DOHH2 (cell line): ENCODE measurements around the gene NT5C1A.

Experiments used
- H3F3A ChIP-seq: fragments of 200-600 bp; sonication (generic), shearing (Covaris generic); 2 replicates; pipeline ENCODE4 v1.6.0; 2016; ENCODE audit warnings: antibody characterized with exemption, mild to moderate bottlenecking; ENCODE audit not compliant: control insufficient read depth, insufficient read depth
- H3K27ac ChIP-seq: fragments of 200-600 bp; sonication (generic); 2 replicates; pipeline ENCODE4 v1.5.1; 2014; ENCODE audit warnings: low read depth, mild to moderate bottlenecking, low read length, moderate library complexity
- H3K27me3 ChIP-seq: fragments of 200-600 bp; sonication (generic); 2 replicates; pipeline ENCODE4 v1.6.1; 2014; ENCODE audit warnings: mild to moderate bottlenecking, low read length, mixed read lengths; ENCODE audit not compliant: control insufficient read depth
- H3K36me3 ChIP-seq: fragments of 200-600 bp; sonication (generic); 2 replicates; pipeline ENCODE4 v1.6.1; 2014; ENCODE audit warnings: mild to moderate bottlenecking, low read length, moderate library complexity, mixed read lengths; ENCODE audit not compliant: control insufficient read depth
- H3K4me1 ChIP-seq: fragments of 200-600 bp; sonication (generic); 2 replicates; pipeline ENCODE4 v1.6.1; 2014; ENCODE audit warnings: mild to moderate bottlenecking, low read length, mixed read lengths; ENCODE audit not compliant: control insufficient read depth
- H3K4me2 ChIP-seq: fragments of 200-600 bp; sonication (generic); 2 replicates; pipeline ENCODE4 v1.6.0; 2014; ENCODE audit warnings: mild to moderate bottlenecking, low read length, moderate library complexity
- H3K4me3 ChIP-seq: fragments of 200-600 bp; sonication (generic); 2 replicates; pipeline ENCODE4 v1.5.1; 2014; ENCODE audit warnings: mild to moderate bottlenecking, low read length, mixed read lengths
- H3K79me2 ChIP-seq: fragments of 200-600 bp; sonication (generic); 2 replicates; pipeline ENCODE4 v1.6.1; 2014; ENCODE audit warnings: mild to moderate bottlenecking, low read length, mixed read lengths; ENCODE audit not compliant: control insufficient read depth
- H3K9me2 ChIP-seq: fragments of 200-600 bp; sonication (generic); replicated peaks from 2 replicates; pipeline ENCODE4 v1.6.1; 2014; ENCODE audit warnings: mild to moderate bottlenecking, low read length, mixed read lengths; ENCODE audit not compliant: control insufficient read depth
- H3K9me3 ChIP-seq: fragments of 200-600 bp; sonication (generic); 2 replicates; pipeline ENCODE4 v1.6.1; 2014; ENCODE audit warnings: antibody characterized with exemption, low read length, mixed read lengths; ENCODE audit not compliant: control insufficient read depth, insufficient read depth
- H4K20me1 ChIP-seq: fragments of 200-600 bp; sonication (generic); 2 replicates; pipeline ENCODE4 v1.6.0; 2014; ENCODE audit warnings: low read depth, mild to moderate bottlenecking, antibody characterized with exemption, low read length, moderate library complexity; ENCODE audit not compliant: control insufficient read depth, insufficient read depth
- EZH2phosphoT487 ChIP-seq: fragments of 200-600 bp; sonication (generic); IDR thresholded peaks from 2 replicates; pipeline ENCODE4 v1.6.1; 2017; ENCODE audit warnings: borderline replicate concordance, mild to moderate bottlenecking, antibody characterized with exemption, low read length, moderate library complexity, mixed read lengths
- TF ChIP-seq, protein P1 (sequence below): fragments of 200-600 bp; sonication (generic); IDR thresholded peaks from one replicate; pipeline ENCODE4 v1.5.1; 2014; ENCODE audit warnings: antibody characterized with exemption, mild to moderate bottlenecking, low read depth, low read length; ENCODE audit not compliant: poor library complexity, severe bottlenecking

Gene NT5C1A

DNA sequence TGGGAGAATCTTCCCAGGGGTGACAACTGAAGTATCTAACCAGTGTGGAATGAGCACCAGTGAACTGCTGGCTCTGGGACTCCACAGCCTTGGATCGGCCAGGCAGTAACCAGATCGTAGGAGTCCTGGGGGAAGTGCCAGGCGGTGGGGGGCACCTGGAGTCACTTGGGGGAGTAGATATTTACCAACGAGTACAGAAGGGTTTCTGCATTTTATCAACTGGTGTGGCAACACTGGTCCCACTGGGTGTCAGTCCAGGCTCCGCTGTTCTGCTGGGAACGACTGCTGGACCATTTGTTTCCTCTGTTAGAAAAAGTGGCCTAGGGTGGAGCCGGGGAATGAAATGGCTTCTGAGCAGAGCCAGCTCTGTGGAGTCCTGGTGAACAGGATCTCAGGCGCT, 46.9 kb downstream of the NT5C1A start:
- no peaks in the 10 kb centered on the region for H3K9me2 ChIP-seq
- no peak overlapping the region for H3K4me3 ChIP-seq
- no peak overlapping the region for H3K4me2 ChIP-seq
- no peaks in the 10 kb centered on the region for H3K79me2 ChIP-seq
- no peak overlapping the region for H3K27ac ChIP-seq
- H3K36me3 ChIP-seq, result no peaks in the 10 kb centered on the region
- H3K9me3 ChIP-seq, result no peaks in the 10 kb centered on the region
- H3F3A ChIP-seq, result no peaks in the 10 kb centered on the region
- H3K27me3 ChIP-seq, result peaks cover 6% of the 10 kb centered on the region
- H3K4me1 ChIP-seq, result no peaks in the 10 kb centered on the region
- no peak for TF ChIP-seq EZH2phosphoT487
- TF ChIP-seq, protein P1, sequence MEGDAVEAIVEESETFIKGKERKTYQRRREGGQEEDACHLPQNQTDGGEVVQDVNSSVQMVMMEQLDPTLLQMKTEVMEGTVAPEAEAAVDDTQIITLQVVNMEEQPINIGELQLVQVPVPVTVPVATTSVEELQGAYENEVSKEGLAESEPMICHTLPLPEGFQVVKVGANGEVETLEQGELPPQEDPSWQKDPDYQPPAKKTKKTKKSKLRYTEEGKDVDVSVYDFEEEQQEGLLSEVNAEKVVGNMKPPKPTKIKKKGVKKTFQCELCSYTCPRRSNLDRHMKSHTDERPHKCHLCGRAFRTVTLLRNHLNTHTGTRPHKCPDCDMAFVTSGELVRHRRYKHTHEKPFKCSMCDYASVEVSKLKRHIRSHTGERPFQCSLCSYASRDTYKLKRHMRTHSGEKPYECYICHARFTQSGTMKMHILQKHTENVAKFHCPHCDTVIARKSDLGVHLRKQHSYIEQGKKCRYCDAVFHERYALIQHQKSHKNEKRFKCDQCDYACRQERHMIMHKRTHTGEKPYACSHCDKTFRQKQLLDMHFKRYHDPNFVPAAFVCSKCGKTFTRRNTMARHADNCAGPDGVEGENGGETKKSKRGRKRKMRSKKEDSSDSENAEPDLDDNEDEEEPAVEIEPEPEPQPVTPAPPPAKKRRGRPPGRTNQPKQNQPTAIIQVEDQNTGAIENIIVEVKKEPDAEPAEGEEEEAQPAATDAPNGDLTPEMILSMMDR, result no peak
- H4K20me1 ChIP-seq, result no peaks in the 10 kb centered on the region

DNA sequence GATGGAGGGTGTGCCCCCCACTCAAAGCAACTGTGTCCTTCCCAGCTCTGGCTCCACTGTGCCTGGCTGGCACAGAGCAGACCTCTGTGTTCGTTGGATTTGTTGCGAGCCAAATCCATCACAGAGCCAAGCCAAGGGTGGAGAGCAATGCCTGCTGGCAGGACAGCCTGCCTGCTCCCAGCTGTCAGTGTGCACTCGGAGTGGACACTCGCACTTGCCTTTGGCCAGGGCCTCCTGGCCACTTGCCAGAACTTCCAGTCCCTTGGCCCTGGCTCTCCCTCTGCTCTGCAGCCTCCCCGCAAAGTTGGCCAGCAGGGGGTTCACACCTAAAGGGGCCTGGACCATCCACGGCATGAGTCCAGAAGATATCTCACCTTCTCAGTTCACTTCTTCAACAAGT, 48.9 kb downstream of the NT5C1A start:
- no peak overlapping the region for H3K4me3 ChIP-seq
- no peak overlapping the region for H3K27ac ChIP-seq
- H3K9me3 ChIP-seq, result no peaks in the 10 kb centered on the region
- no peaks in the 10 kb centered on the region for H4K20me1 ChIP-seq
- no peaks in the 10 kb centered on the region for H3F3A ChIP-seq
- no peaks in the 10 kb centered on the region for H3K36me3 ChIP-seq
- peaks cover 6% of the 10 kb centered on the region; the same call in 1 of the 2 replicates for H3K27me3 ChIP-seq
- no peak overlapping the region for H3K4me2 ChIP-seq
- H3K79me2 ChIP-seq, result no peaks in the 10 kb centered on the region
- no peaks in the 10 kb centered on the region for H3K4me1 ChIP-seq
- no peak for TF ChIP-seq EZH2phosphoT487
- TF ChIP-seq, protein P1, result no peak
- H3K9me2 ChIP-seq, result no peaks in the 10 kb centered on the region

DNA sequence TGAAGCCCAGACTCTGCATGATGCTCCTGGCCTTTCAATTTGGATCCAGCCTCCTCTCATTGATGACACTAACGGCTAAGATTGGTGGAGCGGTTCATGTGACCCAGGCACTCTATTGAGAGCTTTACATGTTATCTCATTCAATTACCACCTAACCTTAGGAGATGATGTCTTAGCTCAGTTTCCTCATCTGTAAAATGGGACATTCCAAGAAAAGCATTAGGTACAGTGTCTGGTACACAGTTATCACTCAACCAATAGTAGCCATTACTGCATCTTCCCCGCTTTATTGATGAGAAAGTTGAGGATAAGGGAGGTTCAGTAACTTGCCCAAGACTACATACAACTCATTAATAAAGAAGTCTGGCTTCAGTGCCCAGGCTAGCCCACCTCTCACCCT, 49.5 kb downstream of the NT5C1A start:
- H3K9me2 ChIP-seq, result no peaks in the 10 kb centered on the region
- no peak overlapping the region for H3K4me2 ChIP-seq
- no peaks in the 10 kb centered on the region for H4K20me1 ChIP-seq
- peaks cover 10% of the 10 kb centered on the region for H3K27me3 ChIP-seq
- H3K36me3 ChIP-seq, result no peaks in the 10 kb centered on the region
- H3K27ac ChIP-seq, result no peak overlapping the region
- no peaks in the 10 kb centered on the region for H3F3A ChIP-seq
- no peaks in the 10 kb centered on the region for H3K9me3 ChIP-seq
- no peaks in the 10 kb centered on the region for H3K79me2 ChIP-seq
- no peak overlapping the region for H3K4me3 ChIP-seq
- TF ChIP-seq, protein P1, result no peak
- TF ChIP-seq EZH2phosphoT487, result no peak
- H3K4me1 ChIP-seq, result no peaks in the 10 kb centered on the region
